Transverse colon (tissue), 4 donors: Measurements from ENCODE around the gene GALNT9. TPM values are rescaled to one million over a fixed set of nuclear protein-coding genes. Genes with fewer than 3 reads are reported as not detected.

ENCODE experiments used
- DNase-seq: peaks from one replicate; pipeline ENCODE4 v3.0.0-alpha.2; 2019
- H3K27ac ChIP-seq, 4 donors: fragments of 200-600 bp; sonication (generic); 2 replicates each; pipeline ENCODE4 v1.5.1; 2016 to 2018; ENCODE audit warnings: inconsistent platforms in 4 of 4
- H3K27me3 ChIP-seq: fragments of 200-600 bp; sonication (generic); 2 replicates; pipeline ENCODE4 v1.5.1; 2017; ENCODE audit warnings: inconsistent platforms
- H3K36me3 ChIP-seq, 4 donors: fragments of 200-600 bp; sonication (generic); 2 replicates each; pipeline ENCODE4 v1.5.1; 2017 to 2019; ENCODE audit warnings: inconsistent platforms in 4 of 4
- H3K4me1 ChIP-seq, 4 donors: fragments of 200-600 bp; sonication (generic); 2 replicates each; pipeline ENCODE4 v1.5.1; 2017 to 2020; ENCODE audit warnings: inconsistent platforms in 4 of 4
- H3K4me3 ChIP-seq, 4 donors: fragments of 200-600 bp; sonication (generic); 1 replicate in 1 of 4; 2 replicates in 3 of 4; pipeline versions ENCODE4 v1.5.1 to v1.6.1; 2017 to 2019; ENCODE audit warnings: inconsistent platforms in 4 of 4
- H3K9me3 ChIP-seq, 2 donors: fragments of 200-600 bp; sonication (generic); 2 replicates each; pipeline ENCODE4 v1.5.1; 2017 to 2019; ENCODE audit warnings: inconsistent platforms in 2 of 2
- EP300 ChIP-seq: sonication (generic); formaldehyde crosslinking; IDR thresholded peaks from one replicate; pipeline ENCODE4 v1.6.1; 2017; ENCODE audit warnings: antibody characterized with exemption, low read depth
- POLR2A ChIP-seq: fragments of 450-650 bp; IDR thresholded peaks from one replicate; pipeline ENCODE4 v1.6.1; 2016; ENCODE audit warnings: antibody characterized with exemption, mild to moderate bottlenecking, moderate library complexity
- POLR2AphosphoS5 ChIP-seq, 3 donors: sonication (generic); formaldehyde crosslinking; IDR thresholded peaks; one replicate each; pipeline ENCODE4 v1.6.1; 2016; ENCODE audit warnings: antibody characterized with exemption in 3 of 3
- whole genome bisulfite sequencing, 2 donors: methylation state at CpG; one replicate each; pipeline ENCODE4 v1.1.5; 2018; ENCODE audit warnings: low coverage in 1 of 2; 5-methylcytosine and 5-hydroxymethylcytosine counted together
- in situ Hi-C, 4 donors: fragments of 200-750 bp; cut with MboI; loops; one replicate each; pipeline versions ENCODE4 v1.15.0 to v1.15.1; 2017; ENCODE audit warnings: low sequenced_read_pairs in 3 of 4, low pct_ligation_motif_present in 1 of 4, low pct_unique_long_range_greater_than_20kb in 1 of 4
- intact Hi-C: fragments of 100-400 bp; cut with DNase I; formaldehyde crosslinking; loops from one replicate; pipeline ENCODE4 v1.15.1; 2023; ENCODE audit warnings: low total_unique reads
- total RNA-seq, 4 donors: library from RNA; depleted of rRNA; stranded (reverse); fragments of >200 nt; gene quantifications; one replicate each; pipeline ENCODE4 v1.1.0, GENCODE V29; 2016
- TF ChIP-seq, protein P1 (sequence below), 5 experiments: fragments of 200-600 bp in 3 of 5; fragments of 450-650 bp in 2 of 5; sonication (generic) in 3 of 5; IDR thresholded peaks; 1 replicate in 2 of 5; 2 replicates in 3 of 5; pipeline ENCODE4 v1.5.1; 2016 to 2017; ENCODE audit warnings: antibody characterized with exemption in 5 of 5, inconsistent platforms in 3 of 5, mild to moderate bottlenecking in 2 of 5, moderate library complexity in 1 of 5

GALNT9 gene
- total RNA-seq, 4 donors from 2014 or later: 0.82 to 4.5 TPM; not detected in 2

DNA sequence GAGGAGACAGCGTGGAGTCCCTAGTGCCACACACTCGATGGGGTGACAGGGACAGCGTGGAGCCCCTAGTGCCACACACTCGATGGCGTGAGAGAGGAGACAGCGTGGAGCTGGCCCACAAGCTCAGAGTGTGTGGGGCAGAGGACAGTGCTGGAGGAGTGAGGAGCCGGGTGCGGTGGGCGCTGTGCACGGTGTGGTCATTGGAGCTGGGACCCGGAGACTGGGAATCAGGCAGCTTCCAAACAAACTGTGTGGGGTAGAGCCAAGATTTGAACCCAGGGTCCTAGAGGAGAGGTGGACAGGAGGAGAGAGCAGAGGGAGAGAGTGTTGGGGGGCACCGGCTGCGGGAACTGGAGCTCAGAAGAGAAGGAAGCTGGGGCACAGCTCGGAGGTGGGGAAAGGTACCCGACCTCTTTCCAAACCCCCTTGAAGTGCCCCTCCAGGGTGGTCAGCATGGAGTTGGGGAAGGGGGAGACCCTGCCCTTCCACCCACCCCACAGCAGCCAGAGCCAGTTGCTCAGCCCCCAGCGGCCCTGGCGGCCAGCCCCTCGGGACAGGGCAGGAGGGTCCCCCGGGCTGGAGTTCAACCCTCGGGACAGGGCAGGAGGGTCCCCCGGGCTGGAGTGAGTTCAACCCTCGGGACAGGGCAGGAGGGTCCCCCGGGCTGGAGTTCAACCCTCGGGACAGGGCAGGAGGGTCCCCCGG lies 94.1 kb downstream of the GALNT9 start:
- Histone ChIP-seq H3K4me1 (peaks cover 0 to 2% (median 0%) of the 10 kb centered on the region in 4 donors), H3K27ac (no peak overlapping the region), H3K27me3 (no peaks in the 10 kb centered on the region), H3K4me3 (no peak overlapping the region), H3K9me3 (no peaks in the 10 kb centered on the region), H3K36me3 (no peaks in the 10 kb centered on the region)
- 79% methylated on average over 10 of the region's 25 CpGs; no CpG with 5 or more reads in 1 of the 2 donors for WGBS, 2 donors
- no peak for DNase-seq
- intact Hi-C loops (no loop called here), in situ Hi-C loops (no loop called here)
- TF ChIP-seq EP300: no peak
- TF ChIP-seq POLR2A: no peak
- no peak for TF ChIP-seq POLR2AphosphoS5 (IDR thresholded peaks at IDR 0.05)
- TF ChIP-seq, protein P1, sequence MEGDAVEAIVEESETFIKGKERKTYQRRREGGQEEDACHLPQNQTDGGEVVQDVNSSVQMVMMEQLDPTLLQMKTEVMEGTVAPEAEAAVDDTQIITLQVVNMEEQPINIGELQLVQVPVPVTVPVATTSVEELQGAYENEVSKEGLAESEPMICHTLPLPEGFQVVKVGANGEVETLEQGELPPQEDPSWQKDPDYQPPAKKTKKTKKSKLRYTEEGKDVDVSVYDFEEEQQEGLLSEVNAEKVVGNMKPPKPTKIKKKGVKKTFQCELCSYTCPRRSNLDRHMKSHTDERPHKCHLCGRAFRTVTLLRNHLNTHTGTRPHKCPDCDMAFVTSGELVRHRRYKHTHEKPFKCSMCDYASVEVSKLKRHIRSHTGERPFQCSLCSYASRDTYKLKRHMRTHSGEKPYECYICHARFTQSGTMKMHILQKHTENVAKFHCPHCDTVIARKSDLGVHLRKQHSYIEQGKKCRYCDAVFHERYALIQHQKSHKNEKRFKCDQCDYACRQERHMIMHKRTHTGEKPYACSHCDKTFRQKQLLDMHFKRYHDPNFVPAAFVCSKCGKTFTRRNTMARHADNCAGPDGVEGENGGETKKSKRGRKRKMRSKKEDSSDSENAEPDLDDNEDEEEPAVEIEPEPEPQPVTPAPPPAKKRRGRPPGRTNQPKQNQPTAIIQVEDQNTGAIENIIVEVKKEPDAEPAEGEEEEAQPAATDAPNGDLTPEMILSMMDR (IDR thresholded peaks at IDR 0.05): no peak

DNA sequence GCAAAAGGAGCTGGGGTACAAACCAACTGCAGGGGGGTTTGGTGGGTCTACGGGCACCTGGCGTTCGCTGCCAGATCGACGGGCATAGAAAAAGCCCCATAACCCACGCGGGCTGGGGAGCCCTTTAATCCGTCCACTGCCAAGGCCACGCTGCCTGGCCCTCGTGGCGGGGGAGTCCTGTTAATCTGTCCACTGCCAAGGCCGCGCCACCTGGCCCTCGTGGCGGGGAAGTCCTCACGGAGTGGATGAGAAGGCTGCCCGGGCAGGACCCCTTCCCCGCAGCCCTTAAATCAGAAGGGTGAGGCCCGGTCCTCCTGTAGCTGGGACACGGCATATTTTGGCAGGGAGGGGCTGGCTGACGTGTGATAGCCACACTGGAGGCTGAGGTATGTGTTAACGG lies 99.0 kb downstream of the GALNT9 start:
- H3K27ac ChIP-seq: no peak overlapping the region
- no peaks in the 10 kb centered on the region for H3K36me3 ChIP-seq
- DNase-seq: no peak
- no peak overlapping the region for H3K4me3 ChIP-seq
- no peaks in the 10 kb centered on the region for H3K9me3 ChIP-seq
- in situ Hi-C loops (no loop called here), intact Hi-C loops (no loop called here)
- 86% methylated on average over 22 of the region's 22 CpGs; no CpG with 5 or more reads in 1 of the 2 donors for WGBS, 2 donors
- H3K4me1 ChIP-seq: no peaks in the 10 kb centered on the region
- no peak for TF ChIP-seq POLR2A
- TF ChIP-seq, protein P1 (IDR thresholded peaks at IDR 0.05): no peak
- no peak for TF ChIP-seq POLR2AphosphoS5 (IDR thresholded peaks at IDR 0.05)
- TF ChIP-seq EP300: no peak
- H3K27me3 ChIP-seq: peaks cover 20% of the 10 kb centered on the region

DNA sequence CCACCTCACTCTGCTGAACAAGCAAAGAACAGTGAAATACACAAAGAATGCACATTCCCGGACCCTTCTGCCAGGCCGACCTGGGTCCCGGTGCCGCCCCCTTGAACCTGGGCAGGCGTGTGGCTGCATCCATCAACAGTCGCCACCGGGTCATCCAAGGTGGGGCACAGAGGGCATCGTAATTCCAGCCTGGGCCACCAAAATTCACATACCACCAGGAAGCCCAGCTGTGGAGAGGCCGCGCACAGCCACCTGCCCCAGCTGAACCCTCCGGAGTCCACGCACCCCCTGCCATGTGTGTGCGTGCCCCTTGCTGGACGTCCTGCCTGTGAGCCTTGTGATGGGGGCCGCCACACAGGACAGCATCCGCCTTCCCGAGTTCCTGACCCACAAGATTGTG lies 99.5 kb downstream of the GALNT9 start:
- DNase-seq: no peak
- Histone ChIP-seq H3K27ac (no peak overlapping the region), H3K4me3 (no peak overlapping the region), H3K27me3 (peaks cover 20% of the 10 kb centered on the region), H3K4me1 (no peaks in the 10 kb centered on the region), H3K36me3 (no peaks in the 10 kb centered on the region), H3K9me3 (no peaks in the 10 kb centered on the region)
- WGBS, 2 donors: 91% methylated on average over 17 of the region's 17 CpGs; no CpG with 5 or more reads in 1 of the 2 donors
- TF ChIP-seq, protein P1 (IDR thresholded peaks at IDR 0.05): no peak
- TF ChIP-seq EP300 (no peak), POLR2AphosphoS5 (IDR thresholded peaks at IDR 0.05) (no peak), POLR2A (no peak)
- intact Hi-C loops: no loop called here
- in situ Hi-C loops: no loop called here

DNA sequence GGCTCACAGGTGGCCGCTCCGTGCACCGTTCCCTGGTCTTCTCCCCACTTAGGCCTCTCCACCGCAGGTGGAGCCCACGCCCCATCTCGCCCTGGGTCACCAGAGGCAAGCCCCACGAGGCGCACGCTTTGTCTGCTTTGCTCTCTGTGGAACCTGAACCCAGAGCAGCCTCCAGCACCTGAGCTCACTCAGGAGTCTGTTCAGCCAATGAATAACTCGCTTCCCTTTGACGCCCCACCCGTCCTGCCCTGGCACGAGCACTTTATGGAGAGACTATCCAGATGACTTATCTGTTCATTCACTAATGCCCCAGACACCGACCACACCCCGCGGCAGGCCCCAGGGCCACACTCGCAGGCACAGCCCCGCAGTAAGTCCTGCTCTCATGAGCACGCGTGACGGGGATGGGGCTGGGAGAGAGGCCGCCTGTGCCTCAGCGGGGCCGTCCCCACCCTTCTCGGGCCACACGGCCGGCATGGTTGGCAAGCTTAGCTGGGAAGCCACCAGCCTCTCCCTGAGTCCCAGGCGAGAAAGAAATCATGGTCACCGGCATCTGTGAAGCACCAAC lies 100.1 kb downstream of the GALNT9 start:
- no peaks in the 10 kb centered on the region for H3K9me3 ChIP-seq
- H3K27ac ChIP-seq: no peak overlapping the region
- WGBS, 2 donors: 76% methylated on average over 29 of the region's 29 CpGs; no CpG with 5 or more reads in 1 of the 2 donors
- no peak for DNase-seq
- no peak overlapping the region for H3K4me3 ChIP-seq
- peaks cover 20% of the 10 kb centered on the region for H3K27me3 ChIP-seq
- no peak for TF ChIP-seq POLR2A
- intact Hi-C loops: no loop called here
- no peaks in the 10 kb centered on the region for H3K36me3 ChIP-seq
- no peaks in the 10 kb centered on the region for H3K4me1 ChIP-seq
- in situ Hi-C loops: no loop called here
